ENCODE measurements around the gene MLF2. TPM values are rescaled to one million over a fixed set of nuclear protein-coding genes. Genes with fewer than 3 reads are reported as not detected.
A peak's percentile ranks its signal among the peaks of the same experiment; 100 is the strongest.

Gene MLF2
- total and polyA plus RNA-seq, 9 of the 15 experiments (the other 6 are each of a cell fraction or from before 2014, with no cell fraction given) = 11.4 to 190 (median 139) TPM

DNA sequence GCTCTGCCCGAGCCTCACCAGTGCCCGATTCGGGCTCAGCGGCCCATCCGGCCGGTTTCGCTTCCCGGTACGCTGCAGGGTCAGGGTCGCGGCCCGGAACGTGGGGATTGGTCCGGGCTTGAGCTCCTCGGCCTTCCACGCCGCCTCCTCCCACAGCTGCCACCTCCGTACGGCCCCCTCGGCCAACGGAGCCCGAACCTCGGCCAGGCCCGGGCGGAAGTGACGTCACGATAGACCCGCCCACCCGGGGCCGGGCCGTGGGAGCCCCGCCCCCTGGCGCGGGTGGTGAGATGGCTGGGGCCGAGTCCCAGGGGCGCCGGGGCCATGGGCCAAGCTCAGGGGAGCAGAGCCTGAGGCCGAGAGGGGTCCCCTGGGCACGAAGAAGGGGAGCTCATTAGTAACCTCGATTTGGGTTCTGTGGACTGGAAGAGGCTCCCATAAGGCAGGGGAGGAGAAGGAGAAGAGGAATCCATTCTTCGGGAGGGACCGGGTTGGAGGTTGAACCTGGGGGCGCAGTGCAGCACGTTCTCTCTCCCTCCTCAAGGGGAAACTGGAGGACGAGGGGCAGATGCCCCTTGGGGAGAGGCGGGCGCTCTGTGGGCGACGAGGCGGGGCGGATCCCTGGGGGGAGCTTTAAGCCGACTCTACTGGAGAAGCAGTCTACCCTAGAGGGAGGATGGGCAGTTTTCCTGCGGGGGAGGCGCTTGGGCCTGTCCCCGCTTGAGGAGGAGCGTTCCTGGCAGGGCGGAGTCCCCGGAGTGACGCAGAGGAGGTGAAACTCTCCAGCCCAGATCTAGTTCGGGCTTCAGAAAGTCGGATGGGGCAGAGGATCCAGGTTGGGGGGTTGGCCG, at the start of gene MLF2 (continued):
- peak; percentile 77; the same call in 1 of the 2 replicates for TF ChIP-seq ZNF263 (CRISPR knock-in tag; IDR thresholded peaks at IDR 0.05; ENCODE audit: borderline replicate concordance)
- TF ChIP-seq TRIM24 (IDR thresholded peaks at IDR 0.05) = no peak
- peak; percentile 5 for TF ChIP-seq SMAD1 (IDR thresholded peaks at IDR 0.05; ENCODE audit: low read depth, low read length, partially characterized antibody)
- no peak for TF ChIP-seq ZNF175 (CRISPR knock-in tag; IDR thresholded peaks at IDR 0.05; ENCODE audit: low read depth)
- TF ChIP-seq NR3C1 (CRISPR knock-in tag; IDR thresholded peaks at IDR 0.05) = no peak
- TF ChIP-seq POLR3A (IDR thresholded peaks at IDR 0.05; ENCODE audit: borderline replicate concordance, extremely low read depth, insufficient read depth, insufficient read length) = no peak
- peak; percentile 50; the same call in 1 of the 2 replicates for TF ChIP-seq HCFC1 (IDR thresholded peaks at IDR 0.05; ENCODE audit: low read depth, low read length)
- peak; percentile 79 for TF ChIP-seq NBN (IDR thresholded peaks at IDR 0.05; ENCODE audit: low read depth)
- no peak for TF ChIP-seq PCBP2 (IDR thresholded peaks at IDR 0.05; ENCODE audit: low read depth, low read length, poor library complexity, severe bottlenecking)
- TF ChIP-seq HNRNPUL1 (IDR thresholded peaks at IDR 0.05; ENCODE audit: low read length) = no peak
- no peak for TF ChIP-seq C11orf30 (IDR thresholded peaks at IDR 0.05; ENCODE audit: low read depth)
- no peak for TF ChIP-seq MIER1 (IDR thresholded peaks at IDR 0.05; ENCODE audit: low read depth)
- TF ChIP-seq RB1 (IDR thresholded peaks at IDR 0.05; ENCODE audit: low read depth) = peak; percentile 44; the same call in 1 of the 2 replicates
- 0 out of 2 replicates have a peak, but pooled peaks have one; percentile 39 for TF ChIP-seq BCOR (IDR thresholded peaks at IDR 0.05)
- TF ChIP-seq, protein P1, sequence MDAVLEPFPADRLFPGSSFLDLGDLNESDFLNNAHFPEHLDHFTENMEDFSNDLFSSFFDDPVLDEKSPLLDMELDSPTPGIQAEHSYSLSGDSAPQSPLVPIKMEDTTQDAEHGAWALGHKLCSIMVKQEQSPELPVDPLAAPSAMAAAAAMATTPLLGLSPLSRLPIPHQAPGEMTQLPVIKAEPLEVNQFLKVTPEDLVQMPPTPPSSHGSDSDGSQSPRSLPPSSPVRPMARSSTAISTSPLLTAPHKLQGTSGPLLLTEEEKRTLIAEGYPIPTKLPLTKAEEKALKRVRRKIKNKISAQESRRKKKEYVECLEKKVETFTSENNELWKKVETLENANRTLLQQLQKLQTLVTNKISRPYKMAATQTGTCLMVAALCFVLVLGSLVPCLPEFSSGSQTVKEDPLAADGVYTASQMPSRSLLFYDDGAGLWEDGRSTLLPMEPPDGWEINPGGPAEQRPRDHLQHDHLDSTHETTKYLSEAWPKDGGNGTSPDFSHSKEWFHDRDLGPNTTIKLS (IDR thresholded peaks at IDR 0.05; ENCODE audit: borderline replicate concordance, low read depth) = peak; percentile 44; the same call in 1 of the 2 replicates
- no peak for TF ChIP-seq FOXJ2 (tag; IDR thresholded peaks at IDR 0.05)
- TF ChIP-seq TBL1XR1 (IDR thresholded peaks at IDR 0.05; ENCODE audit: low read length in 2 of 2) = 0 out of 4 replicates have a peak, but pooled peaks of 1 of the 2 experiments have one; percentile 60
- TF ChIP-seq, protein P2, sequence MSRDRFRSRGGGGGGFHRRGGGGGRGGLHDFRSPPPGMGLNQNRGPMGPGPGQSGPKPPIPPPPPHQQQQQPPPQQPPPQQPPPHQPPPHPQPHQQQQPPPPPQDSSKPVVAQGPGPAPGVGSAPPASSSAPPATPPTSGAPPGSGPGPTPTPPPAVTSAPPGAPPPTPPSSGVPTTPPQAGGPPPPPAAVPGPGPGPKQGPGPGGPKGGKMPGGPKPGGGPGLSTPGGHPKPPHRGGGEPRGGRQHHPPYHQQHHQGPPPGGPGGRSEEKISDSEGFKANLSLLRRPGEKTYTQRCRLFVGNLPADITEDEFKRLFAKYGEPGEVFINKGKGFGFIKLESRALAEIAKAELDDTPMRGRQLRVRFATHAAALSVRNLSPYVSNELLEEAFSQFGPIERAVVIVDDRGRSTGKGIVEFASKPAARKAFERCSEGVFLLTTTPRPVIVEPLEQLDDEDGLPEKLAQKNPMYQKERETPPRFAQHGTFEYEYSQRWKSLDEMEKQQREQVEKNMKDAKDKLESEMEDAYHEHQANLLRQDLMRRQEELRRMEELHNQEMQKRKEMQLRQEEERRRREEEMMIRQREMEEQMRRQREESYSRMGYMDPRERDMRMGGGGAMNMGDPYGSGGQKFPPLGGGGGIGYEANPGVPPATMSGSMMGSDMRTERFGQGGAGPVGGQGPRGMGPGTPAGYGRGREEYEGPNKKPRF (IDR thresholded peaks at IDR 0.05; ENCODE audit: low read depth, low read length) = no peak
- TF ChIP-seq STAG1 (CRISPR knock-in tag; IDR thresholded peaks at IDR 0.05; ENCODE audit: borderline replicate concordance) = no peak
- TF ChIP-seq, protein P3, sequence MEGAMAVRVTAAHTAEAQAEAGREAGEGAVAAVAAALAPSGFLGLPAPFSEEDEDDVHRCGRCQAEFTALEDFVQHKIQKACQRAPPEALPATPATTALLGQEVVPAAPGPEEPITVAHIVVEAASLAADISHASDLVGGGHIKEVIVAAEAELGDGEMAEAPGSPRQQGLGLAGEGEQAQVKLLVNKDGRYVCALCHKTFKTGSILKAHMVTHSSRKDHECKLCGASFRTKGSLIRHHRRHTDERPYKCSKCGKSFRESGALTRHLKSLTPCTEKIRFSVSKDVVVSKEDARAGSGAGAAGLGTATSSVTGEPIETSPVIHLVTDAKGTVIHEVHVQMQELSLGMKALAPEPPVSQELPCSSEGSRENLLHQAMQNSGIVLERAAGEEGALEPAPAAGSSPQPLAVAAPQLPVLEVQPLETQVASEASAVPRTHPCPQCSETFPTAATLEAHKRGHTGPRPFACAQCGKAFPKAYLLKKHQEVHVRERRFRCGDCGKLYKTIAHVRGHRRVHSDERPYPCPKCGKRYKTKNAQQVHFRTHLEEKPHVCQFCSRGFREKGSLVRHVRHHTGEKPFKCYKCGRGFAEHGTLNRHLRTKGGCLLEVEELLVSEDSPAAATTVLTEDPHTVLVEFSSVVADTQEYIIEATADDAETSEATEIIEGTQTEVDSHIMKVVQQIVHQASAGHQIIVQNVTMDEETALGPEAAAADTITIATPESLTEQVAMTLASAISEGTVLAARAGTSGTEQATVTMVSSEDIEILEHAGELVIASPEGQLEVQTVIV (CRISPR knock-in tag; IDR thresholded peaks at IDR 0.05; ENCODE audit: borderline replicate concordance) = no peak
- TF ChIP-seq NFIX (CRISPR knock-in tag; IDR thresholded peaks at IDR 0.05; ENCODE audit: low read depth) = no peak
- no peak for TF ChIP-seq ZNF77 (CRISPR knock-in tag; IDR thresholded peaks at IDR 0.05)

Data from K562 (cell line).